Measurements from ENCODE around the gene VASH1.

Gene VASH1

GRCh38 chr14:76768671-76769500 is 7.6 kb downstream of the VASH1 start:
- no peak overlapping the region for H3K4me3 ChIP-seq (ENCODE audit: low read length)
- no peak for DNase-seq (ENCODE audit: low read depth)
- TF ChIP-seq CTCF (conservative IDR thresholded peaks at IDR 0.05; ENCODE audit: low read depth, low read length) = no peak

GRCh38 chr14:76769636-76770292 is 8.5 kb downstream of the VASH1 start:
- TF ChIP-seq CTCF (conservative IDR thresholded peaks at IDR 0.05; ENCODE audit: low read depth, low read length) = no peak
- no peak for DNase-seq (ENCODE audit: low read depth)
- no peak overlapping the region for H3K4me3 ChIP-seq (ENCODE audit: low read length)

- no peak for DNase-seq (ENCODE audit: low read depth)
- no peak overlapping the region for H3K4me3 ChIP-seq (ENCODE audit: low read length)
- TF ChIP-seq CTCF (conservative IDR thresholded peaks at IDR 0.05; ENCODE audit: low read depth, low read length) = no peak
Observed at GRCh38 chr14:76770521-76771436, 9.5 kb downstream of the VASH1 start.

GRCh38 chr14:76771437-76771980 is 10.2 kb downstream of the VASH1 start:
- TF ChIP-seq CTCF (conservative IDR thresholded peaks at IDR 0.05; ENCODE audit: low read depth, low read length) = no peak
- H3K4me3 ChIP-seq (ENCODE audit: low read length) = no peak overlapping the region
- no peak for DNase-seq (ENCODE audit: low read depth)

GRCh38 chr14:76772300-76773187 is 11.3 kb downstream of the VASH1 start:
- no peak overlapping the region for H3K4me3 ChIP-seq (ENCODE audit: low read length)
- DNase-seq (ENCODE audit: low read depth) = no peak

More at GRCh38 chr14:76772300-76773187, 11.3 kb downstream of the VASH1 start:
- TF ChIP-seq CTCF (conservative IDR thresholded peaks at IDR 0.05; ENCODE audit: low read depth, low read length) = no peak
